GM18517 (cell line): ENCODE results near the gene TEX2.
"Not testable (repeated sequence)": the region's sequence is repeated elsewhere in the genome, so short reads cannot be mapped to it uniquely, and the experiment has no call there.

Source experiments
- ATAC-seq: cut with Tn5 transposase; IDR thresholded peaks from one replicate; pipeline ENCODE4 v1.9.1; 2021; ENCODE audit warnings: mild to moderate bottlenecking, moderate library complexity; ENCODE audit not compliant: unreplicated experiment

TEX2 gene

GRCh38 chr17:64240741-64241347 is 22.2 kb downstream of the TEX2 start:
- ATAC-seq: no peak

DNA sequence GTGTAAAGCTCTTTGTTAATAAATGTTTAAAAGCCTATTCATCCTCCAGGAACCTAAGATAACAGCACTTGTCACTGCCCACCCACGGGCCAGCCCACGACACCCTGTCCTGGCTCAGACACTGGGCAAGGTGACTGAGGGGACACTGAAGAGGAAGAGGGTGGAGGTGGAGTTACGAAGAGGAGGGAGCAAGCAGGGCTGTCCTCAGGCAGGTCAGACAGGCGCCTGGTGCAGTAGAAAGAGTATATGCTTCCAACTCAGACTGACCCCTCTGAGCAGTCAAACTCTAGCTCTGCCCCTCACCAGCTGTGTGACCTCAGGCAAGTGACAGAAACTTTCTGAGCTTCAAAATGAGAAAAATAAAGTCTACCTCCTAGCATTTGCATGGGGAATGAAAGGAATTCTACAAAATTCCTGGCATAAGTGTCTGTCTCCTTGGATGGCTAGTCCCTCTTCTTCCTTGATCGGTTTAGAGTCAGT is 22.8 kb downstream of the TEX2 start:
- no peak for ATAC-seq

- not testable (repeated sequence) for ATAC-seq
These were observed 24.6 kb downstream of the TEX2 start for GRCh38 chr17:64238449-64238848.

DNA sequence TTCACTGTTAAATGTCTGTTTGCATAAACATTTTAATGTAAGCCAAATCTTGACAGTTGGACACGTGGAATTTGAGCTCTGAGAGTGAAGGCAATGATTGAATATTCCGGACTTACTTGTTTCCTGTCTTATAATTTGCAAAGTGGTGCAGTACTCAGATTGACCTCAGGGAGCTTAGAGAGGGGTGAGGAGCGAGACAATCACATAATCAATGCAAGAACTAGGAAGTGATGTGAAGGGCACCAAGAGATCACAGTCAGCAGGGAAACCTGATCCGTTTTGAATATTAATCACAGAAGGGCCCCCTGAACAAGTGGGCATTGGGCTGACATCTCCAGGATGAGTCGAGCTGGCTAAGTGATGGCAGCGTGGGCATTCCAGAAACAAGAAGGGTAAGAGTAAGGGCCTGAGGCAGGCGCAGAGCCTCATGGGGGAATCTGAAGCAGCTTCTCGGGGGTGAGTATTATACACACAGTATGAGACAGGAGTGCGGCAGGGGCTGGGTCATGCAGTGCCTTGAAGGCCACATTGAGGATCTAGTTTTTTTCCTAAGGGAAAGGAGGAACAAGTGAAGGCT is 26.1 kb downstream of the TEX2 start:
- no peak for ATAC-seq

DNA sequence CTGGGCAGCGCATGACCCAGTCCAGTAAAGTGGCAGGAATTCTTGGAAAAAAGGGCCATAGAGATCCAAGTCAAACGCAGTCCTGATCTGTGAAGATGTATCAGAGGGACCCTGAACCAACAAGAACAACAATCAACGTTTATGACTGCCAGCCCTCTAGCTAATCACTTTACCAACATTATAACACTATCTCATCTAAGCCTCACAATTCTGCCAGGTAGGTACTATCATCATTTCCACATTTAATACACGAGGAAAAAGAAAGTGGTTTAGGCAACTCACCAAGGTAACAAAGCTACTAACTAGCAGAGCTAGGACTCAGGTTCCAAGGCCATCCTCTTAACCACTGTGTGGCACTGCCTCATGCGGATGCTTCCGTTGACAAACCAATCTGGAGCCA is 28.1 kb downstream of the TEX2 start:
- ATAC-seq: no peak

DNA sequence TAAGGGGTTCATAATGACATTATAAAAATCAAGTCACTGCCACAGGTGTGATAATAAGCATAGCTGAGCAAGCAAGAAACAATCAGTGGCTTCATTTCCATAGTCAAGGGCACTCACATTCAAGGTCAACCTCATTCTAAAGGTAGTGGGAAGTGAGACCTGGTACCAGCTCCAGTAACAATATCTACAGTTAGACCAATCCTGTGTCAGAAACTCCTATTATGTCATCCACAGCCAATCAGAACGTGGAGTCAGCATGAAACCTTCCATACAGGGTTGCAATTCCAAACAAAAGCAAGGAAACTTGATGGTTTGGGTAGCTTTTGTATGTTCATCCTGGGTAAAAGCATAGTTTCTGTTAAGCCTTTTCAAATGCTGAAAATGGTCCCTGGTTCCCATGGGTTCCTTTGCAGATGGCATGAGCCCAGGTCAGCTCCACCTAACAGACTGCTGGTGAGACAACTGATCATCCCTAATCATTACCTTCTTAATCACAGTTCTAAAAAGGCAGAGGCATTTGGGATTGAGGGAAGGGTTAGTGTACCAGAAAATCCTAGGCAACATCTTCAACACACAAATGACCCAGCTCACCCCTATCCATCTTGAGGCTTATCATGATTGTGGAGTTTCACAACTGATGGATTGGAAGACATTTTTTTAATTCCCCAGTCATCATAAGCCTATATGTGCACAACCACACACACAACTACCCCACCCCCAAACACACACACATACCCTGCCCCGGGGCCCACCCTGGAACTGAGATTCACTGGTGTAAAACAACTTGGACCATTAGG is 30.4 kb downstream of the TEX2 start:
- no peak for ATAC-seq

DNA sequence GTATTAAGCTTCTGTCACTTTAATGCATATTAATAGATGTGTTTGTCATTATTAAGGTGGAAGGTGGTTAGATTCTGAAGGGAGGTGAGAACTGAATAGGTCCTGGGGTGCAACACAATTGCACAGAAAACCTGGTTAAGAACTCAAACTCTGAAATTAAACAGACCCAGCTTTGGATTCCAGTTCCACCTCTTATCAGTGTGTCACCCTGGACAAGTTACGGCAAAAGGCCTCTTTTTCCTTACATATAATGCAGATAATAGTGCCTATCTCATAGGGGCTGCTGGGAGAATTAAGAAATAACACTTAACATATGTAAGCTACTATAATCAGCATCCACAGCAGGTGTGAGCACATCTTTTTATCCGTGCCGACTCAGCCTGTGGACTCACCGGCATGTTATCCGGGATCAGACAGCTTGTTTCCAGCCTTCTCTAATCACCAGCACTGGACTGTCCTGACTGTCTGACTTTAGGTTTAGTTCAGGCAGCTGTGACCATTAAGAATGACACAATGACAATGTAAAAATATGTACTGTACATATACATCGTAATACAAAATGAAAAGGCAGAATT is 31.4 kb downstream of the TEX2 start:
- no peak for ATAC-seq

GRCh38 chr17:64230791-64231408 is 32.2 kb downstream of the TEX2 start:
- no peak for ATAC-seq

GRCh38 chr17:64229815-64230728 is 33.0 kb downstream of the TEX2 start:
- ATAC-seq: no peak

DNA sequence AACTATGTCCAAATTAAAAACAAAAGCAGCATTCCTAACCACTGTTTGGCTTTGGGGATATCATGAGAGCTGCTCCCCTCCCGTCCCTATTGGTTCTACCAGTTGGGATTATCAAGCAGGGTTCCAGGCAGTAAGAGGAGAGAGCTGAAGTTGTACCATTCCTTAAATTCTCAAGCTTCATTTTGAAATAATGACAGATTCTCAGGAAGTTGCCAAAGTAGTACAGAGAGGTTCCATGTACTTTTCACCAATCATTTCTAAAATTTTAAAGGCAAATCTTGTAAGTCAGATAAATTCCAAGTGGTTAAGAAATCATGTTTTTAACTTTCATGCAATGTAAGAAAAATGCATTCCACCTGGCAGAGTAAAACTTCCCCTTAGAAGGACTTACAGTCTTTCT is 36.9 kb downstream of the TEX2 start:
- ATAC-seq: no peak

DNA sequence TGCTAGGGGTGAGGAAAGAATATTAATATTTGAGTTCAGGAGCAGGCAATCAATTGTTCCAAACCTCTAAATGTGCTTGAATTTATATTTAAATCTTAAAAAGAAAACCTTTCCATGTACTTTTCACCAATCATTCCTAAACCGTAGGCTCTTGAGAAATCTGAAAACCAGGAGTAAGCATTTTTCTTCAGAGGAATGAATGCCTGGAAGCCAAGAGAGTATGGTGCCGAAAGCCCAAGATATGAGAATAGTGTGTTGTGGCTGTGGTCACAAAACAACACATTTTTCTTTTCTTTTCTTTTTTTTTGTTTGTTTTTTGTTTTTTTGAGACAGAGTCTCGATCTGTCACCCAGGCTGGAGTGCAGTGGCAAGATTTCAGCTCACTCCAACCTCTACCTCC is 37.6 kb downstream of the TEX2 start:
- ATAC-seq: no peak

DNA sequence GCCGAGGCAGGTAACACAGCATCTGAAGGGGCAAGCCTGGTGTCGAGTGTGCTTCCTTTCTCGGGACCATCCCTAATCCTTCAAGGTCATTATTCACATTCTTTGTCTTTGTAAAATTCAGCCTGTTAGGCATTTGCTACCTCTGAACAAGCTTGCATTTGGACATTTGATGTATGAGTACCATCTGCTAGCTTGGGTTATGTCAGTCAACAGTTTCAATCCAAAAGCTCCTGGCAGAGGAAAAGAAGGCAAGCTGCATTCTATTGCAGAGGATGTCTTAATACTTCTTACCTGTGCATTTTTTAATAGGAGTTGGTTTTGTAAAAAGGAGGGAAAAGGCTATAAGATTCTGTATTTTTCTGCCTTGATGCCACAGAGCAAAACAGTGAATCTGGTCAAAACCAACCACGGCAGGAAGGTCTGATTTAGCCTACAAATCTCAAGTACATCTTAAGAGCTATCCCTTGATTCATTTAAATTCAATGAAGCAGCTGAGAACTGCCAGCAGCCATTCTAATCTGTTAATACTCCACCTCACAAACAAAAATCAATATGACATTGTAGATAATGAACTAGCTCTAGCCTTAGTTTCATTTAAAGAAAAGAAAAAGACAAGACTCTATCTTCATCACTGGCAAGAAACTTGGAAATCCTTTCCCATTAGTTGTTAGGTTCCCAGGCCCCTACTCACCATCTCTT is 39.0 kb downstream of the TEX2 start:
- no peak for ATAC-seq

GRCh38 chr17:64223283-64223682 is 39.8 kb downstream of the TEX2 start:
- no peak for ATAC-seq

DNA sequence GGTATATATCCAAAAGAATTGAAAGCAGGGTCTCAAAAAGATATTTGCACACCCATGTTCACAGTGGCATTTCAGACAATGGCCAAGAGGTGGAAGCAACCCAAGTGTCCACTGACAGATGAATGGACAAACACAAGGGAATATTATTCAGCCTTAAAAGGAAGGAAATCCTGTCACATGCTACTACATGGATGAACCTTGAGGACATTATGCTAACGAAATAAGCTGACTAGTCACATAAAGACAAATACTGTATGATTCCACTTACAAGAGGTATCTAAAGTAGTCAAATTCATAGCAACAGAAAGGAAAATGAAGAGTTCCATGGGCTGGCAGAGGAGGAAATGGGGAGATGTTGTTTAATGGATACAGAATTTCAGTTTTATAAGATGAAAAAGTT is 41.4 kb downstream of the TEX2 start:
- ATAC-seq: no peak

DNA sequence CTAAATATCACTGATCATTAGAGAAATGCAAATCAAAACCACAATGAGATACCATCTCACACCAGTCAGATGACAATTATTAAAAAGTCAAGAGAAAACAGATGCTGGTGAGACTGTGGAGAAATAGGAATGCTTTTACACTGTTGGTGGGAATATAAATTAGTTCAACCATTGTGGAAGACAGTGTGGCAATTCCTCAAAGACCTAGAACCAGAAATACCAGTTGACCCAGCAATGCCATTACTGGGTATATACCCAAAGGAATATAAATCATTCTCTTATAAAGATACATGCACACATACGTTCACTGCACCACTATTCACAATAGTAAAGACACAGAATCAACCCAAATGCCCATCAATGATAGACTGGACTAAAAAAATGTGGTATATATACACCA is 42.5 kb downstream of the TEX2 start:
- ATAC-seq: not testable (repeated sequence)

- ATAC-seq: no peak
These were observed 43.5 kb downstream of the TEX2 start for GRCh38 chr17:64219571-64219970.

GRCh38 chr17:64218066-64218465 is 45.0 kb downstream of the TEX2 start:
- ATAC-seq: no peak

DNA sequence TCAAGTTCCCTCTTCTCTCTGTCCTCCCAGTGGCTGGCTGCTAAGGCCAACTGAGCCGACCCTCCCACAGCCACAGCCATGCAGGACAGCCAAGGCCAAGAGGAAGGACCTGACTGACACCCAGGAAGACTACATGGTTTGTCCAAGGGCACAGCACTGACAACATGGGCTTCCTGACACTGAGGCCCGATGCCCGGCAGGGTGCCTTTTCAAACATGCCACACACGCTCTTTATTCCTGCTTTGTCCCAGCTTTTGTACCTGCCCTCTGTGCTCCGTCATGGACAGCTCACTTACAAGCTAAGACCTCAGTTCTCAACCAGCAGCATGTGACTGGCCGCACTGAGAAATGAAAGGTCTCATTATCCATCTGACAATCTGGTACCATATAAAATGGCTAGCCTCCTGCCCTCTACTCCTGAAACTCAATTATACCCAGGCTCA is 45.8 kb downstream of the TEX2 start:
- no peak for ATAC-seq

DNA sequence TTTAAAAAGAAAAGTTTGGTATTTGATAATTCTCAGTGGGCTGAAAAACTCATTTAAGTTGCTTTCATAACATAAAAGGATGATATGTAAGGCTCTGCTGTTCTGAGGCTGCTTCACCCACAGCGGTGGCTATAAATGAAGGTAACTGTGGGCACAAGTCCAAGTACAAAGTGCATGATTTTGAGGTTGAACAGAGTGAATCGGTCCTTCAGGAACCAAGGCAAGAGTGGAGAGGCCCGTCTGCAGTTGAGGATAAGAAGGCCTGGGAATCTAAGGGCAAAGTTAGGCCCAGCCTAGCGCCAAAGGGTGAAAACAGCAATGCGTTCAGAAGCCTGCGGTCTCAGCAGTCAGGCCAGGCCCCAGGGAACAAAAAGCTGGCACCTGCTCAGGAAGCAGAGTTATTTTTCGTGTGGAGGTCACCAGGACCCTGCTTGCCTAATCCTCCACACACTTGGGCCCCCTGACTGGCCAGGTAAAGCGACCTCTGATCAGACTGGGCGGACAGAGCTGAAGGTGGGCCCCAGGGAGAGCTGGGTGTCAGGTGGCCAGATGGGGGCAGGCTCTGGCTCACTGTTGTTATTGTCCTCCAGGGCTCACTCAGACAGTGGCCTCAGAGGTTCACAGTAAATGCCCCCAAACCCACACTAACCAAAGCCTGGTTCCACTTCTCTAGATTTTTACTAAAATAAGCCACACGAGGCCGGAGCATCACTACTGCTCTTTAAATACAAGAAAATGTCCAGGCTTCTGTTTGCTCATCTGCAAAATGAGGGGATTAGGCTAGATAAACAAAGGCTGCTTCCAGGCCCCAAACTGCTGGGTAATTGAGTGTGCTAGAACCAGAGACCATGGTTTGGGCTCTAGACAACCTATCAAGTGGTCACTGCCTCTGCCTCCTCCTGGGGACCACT is 46.5 kb downstream of the TEX2 start:
- no peak for ATAC-seq
